ENCODE results near the gene BTF3L4.

DNA sequence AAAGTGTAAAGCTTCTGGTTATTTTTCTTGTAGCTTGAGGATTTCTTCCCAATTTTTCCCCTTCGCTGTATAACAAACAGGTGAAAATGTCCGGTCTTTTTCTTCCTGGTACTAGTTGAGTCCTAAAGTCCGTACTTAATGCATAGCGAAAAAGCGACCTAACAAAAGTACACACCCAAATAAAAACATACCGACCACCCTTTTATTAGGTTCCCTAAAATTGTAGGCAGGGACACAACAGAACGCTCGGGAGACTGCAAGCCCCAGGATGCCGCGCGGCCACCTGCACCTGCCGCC is 281 bp upstream of the BTF3L4 start:
- TF ChIP-seq, protein P1, sequence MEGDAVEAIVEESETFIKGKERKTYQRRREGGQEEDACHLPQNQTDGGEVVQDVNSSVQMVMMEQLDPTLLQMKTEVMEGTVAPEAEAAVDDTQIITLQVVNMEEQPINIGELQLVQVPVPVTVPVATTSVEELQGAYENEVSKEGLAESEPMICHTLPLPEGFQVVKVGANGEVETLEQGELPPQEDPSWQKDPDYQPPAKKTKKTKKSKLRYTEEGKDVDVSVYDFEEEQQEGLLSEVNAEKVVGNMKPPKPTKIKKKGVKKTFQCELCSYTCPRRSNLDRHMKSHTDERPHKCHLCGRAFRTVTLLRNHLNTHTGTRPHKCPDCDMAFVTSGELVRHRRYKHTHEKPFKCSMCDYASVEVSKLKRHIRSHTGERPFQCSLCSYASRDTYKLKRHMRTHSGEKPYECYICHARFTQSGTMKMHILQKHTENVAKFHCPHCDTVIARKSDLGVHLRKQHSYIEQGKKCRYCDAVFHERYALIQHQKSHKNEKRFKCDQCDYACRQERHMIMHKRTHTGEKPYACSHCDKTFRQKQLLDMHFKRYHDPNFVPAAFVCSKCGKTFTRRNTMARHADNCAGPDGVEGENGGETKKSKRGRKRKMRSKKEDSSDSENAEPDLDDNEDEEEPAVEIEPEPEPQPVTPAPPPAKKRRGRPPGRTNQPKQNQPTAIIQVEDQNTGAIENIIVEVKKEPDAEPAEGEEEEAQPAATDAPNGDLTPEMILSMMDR (conservative IDR thresholded peaks at IDR 0.05), result no peak
- no peak for TF ChIP-seq ZFX (IDR thresholded peaks at IDR 0.05)
